HepG2 (cell line): ENCODE results near the gene MMP28. TPM values are rescaled to one million over a fixed set of nuclear protein-coding genes. Genes with fewer than 3 reads are reported as not detected.

Experiments used
- EZH2 ChIP-seq: conservative IDR thresholded peaks from 2 replicates; pipeline ENCODE4 v1.6.1; 2012; ENCODE audit warnings: mild to moderate bottlenecking, low read depth, low read length, moderate library complexity
- HNRNPLL ChIP-seq: fragments of 200-400 bp; formaldehyde crosslinking; IDR thresholded peaks from 2 replicates; pipeline ENCODE4 v1.6.1; 2017; ENCODE audit warnings: mild to moderate bottlenecking, low read depth, low read length; ENCODE audit not compliant: poor library complexity, severe bottlenecking
- KLF16 ChIP-seq, 2 experiments: sonication (generic) in 1 of 2; formaldehyde crosslinking in 1 of 2; IDR thresholded peaks; 2 replicates each; pipeline versions ENCODE4 v1.6.1 to v1.8.0; 2016 to 2023; ENCODE audit warnings: missing genetic modification reagents in 2 of 2, missing compliant biosample characterization in 1 of 2
- MTERF4 ChIP-seq: sonication (generic); formaldehyde crosslinking; IDR thresholded peaks from 2 replicates; pipeline ENCODE4 v1.8.0; 2023; ENCODE audit warnings: mild to moderate bottlenecking, missing genetic modification reagents
- MTF2 ChIP-seq: sonication (generic); formaldehyde crosslinking; IDR thresholded peaks from 2 replicates; pipeline ENCODE4 v1.5.0; 2020; ENCODE audit warnings: missing genetic modification reagents, borderline replicate concordance
- RFX3 ChIP-seq: IDR thresholded peaks from 2 replicates; pipeline ENCODE4 v1.6.1; 2016; ENCODE audit warnings: missing biosample characterization, missing genetic modification reagents
- RFXANK ChIP-seq: IDR thresholded peaks from 2 replicates; pipeline ENCODE4 v1.6.1; 2016
- ZC3H13 ChIP-seq: sonication (generic); formaldehyde crosslinking; IDR thresholded peaks from 2 replicates; pipeline ENCODE4 v1.8.1; 2023; ENCODE audit warnings: mild to moderate bottlenecking, missing genetic modification reagents, moderate library complexity
- ZFP37 ChIP-seq: sonication (generic); formaldehyde crosslinking; IDR thresholded peaks from 2 replicates; pipeline ENCODE4 v1.4.0; 2020; ENCODE audit warnings: missing genetic modification reagents, borderline replicate concordance
- ZKSCAN8 ChIP-seq: IDR thresholded peaks from 2 replicates; pipeline ENCODE4 v1.6.1; 2016; ENCODE audit warnings: borderline replicate concordance, missing genetic modification reagents, missing compliant biosample characterization
- ZNF367 ChIP-seq: sonication (generic); formaldehyde crosslinking; IDR thresholded peaks from 2 replicates; pipeline ENCODE4 v1.4.0; 2020; ENCODE audit warnings: missing genetic modification reagents, borderline replicate concordance
- ZNF614 ChIP-seq: IDR thresholded peaks from 2 replicates; pipeline ENCODE4 v1.6.1; 2018; ENCODE audit warnings: missing biosample characterization, missing genetic modification reagents, inconsistent platforms, borderline replicate concordance
- ZNF670 ChIP-seq: sonication (generic); formaldehyde crosslinking; IDR thresholded peaks from 2 replicates; pipeline ENCODE4 v1.8.0; 2022; ENCODE audit warnings: mild to moderate bottlenecking, missing genetic modification reagents, borderline replicate concordance
- ZNF687 ChIP-seq: sonication (generic); formaldehyde crosslinking; IDR thresholded peaks from 2 replicates; pipeline ENCODE4 v1.5.1; 2020; ENCODE audit warnings: mild to moderate bottlenecking, missing genetic modification reagents, moderate library complexity
- ZNF766 ChIP-seq: sonication (generic); formaldehyde crosslinking; IDR thresholded peaks from 2 replicates; pipeline ENCODE4 v1.5.0; 2020; ENCODE audit warnings: missing genetic modification reagents, borderline replicate concordance
- ZSCAN22 ChIP-seq: sonication (generic); formaldehyde crosslinking; IDR thresholded peaks from 2 replicates; pipeline ENCODE4 v1.4.0; 2020; ENCODE audit warnings: mild to moderate bottlenecking, missing genetic modification reagents
- ZZZ3 ChIP-seq: sonication (generic); formaldehyde crosslinking; IDR thresholded peaks from 2 replicates; pipeline ENCODE4 v1.4.0; 2020; ENCODE audit warnings: missing genetic modification reagents, mild to moderate bottlenecking, borderline replicate concordance
- polyA plus RNA-seq, 8 experiments: library from polyadenylated mRNA; depleted of rRNA in 3 of 8; stranded (reverse) in 7 of 8; unstranded in 1 of 8; fragments of >200 nt; fragmentation: Illumina TruSeq in 4 of 8; extraction: Trizol in 4 of 8; gene quantifications; 2 replicates each; pipeline versions ENCODE4 v1.2.1 to v1.2.3, GENCODE V29; 2011 to 2016; ENCODE audit warnings: low read depth in 4 of 8, missing spikeins in 1 of 8, mixed read lengths in 1 of 8; ENCODE audit not compliant: insufficient read depth in 1 of 8
- total RNA-seq, 5 experiments: library from RNA; depleted of rRNA; stranded (reverse); fragments of >200 nt; fragmentation: Illumina TruSeq; extraction: Trizol; gene quantifications; 2 replicates each; pipeline ENCODE4 v1.2.3, GENCODE V29; 2016; ENCODE audit warnings: low read depth in 1 of 5
- TF ChIP-seq, protein P1 (sequence below): sonication (generic); formaldehyde crosslinking; conservative IDR thresholded peaks from 2 replicates; pipeline ENCODE4 v1.4.0; 2020; ENCODE audit warnings: mild to moderate bottlenecking, missing genetic modification reagents, moderate library complexity
- TF ChIP-seq, protein P2 (sequence below): sonication (generic); formaldehyde crosslinking; IDR thresholded peaks from 2 replicates; pipeline ENCODE4 v1.5.0; 2020; ENCODE audit warnings: mild to moderate bottlenecking, missing genetic modification reagents

MMP28 gene
- total and polyA plus RNA-seq, 2 of the 13 experiments (the other 11 are each of a cell fraction or from before 2014, with no cell fraction given): not detected

GRCh38 chr17:35795007-35795870 is at the start of gene MMP28 (continued):
- TF ChIP-seq EZH2 (0 out of 2 replicates have a peak, but pooled peaks have one; percentile 8), MTERF4 (CRISPR knock-in tag) (no peak), HNRNPLL (peak; percentile 52), ZC3H13 (no peak), ZNF670 (CRISPR knock-in tag) (no peak), ZNF367 (no peak), ZFP37 (CRISPR knock-in tag) (no peak), ZNF766 (no peak), KLF16 (CRISPR knock-in tag; IDR thresholded peaks at IDR 0.05) (no peak), ZNF614 (CRISPR knock-in tag) (no peak), ZSCAN22 (CRISPR knock-in tag) (no peak), ZNF687 (CRISPR knock-in tag) (peak; percentile 52; the same call in 1 of the 2 replicates), RFX3 (no peak), RFXANK (CRISPR knock-in tag) (no peak), ZZZ3 (CRISPR knock-in tag) (no peak), MTF2 (CRISPR knock-in tag) (peak; percentile 78; the same call in 1 of the 2 replicates), ZKSCAN8 (CRISPR knock-in tag) (no peak)
- TF ChIP-seq, protein P1, sequence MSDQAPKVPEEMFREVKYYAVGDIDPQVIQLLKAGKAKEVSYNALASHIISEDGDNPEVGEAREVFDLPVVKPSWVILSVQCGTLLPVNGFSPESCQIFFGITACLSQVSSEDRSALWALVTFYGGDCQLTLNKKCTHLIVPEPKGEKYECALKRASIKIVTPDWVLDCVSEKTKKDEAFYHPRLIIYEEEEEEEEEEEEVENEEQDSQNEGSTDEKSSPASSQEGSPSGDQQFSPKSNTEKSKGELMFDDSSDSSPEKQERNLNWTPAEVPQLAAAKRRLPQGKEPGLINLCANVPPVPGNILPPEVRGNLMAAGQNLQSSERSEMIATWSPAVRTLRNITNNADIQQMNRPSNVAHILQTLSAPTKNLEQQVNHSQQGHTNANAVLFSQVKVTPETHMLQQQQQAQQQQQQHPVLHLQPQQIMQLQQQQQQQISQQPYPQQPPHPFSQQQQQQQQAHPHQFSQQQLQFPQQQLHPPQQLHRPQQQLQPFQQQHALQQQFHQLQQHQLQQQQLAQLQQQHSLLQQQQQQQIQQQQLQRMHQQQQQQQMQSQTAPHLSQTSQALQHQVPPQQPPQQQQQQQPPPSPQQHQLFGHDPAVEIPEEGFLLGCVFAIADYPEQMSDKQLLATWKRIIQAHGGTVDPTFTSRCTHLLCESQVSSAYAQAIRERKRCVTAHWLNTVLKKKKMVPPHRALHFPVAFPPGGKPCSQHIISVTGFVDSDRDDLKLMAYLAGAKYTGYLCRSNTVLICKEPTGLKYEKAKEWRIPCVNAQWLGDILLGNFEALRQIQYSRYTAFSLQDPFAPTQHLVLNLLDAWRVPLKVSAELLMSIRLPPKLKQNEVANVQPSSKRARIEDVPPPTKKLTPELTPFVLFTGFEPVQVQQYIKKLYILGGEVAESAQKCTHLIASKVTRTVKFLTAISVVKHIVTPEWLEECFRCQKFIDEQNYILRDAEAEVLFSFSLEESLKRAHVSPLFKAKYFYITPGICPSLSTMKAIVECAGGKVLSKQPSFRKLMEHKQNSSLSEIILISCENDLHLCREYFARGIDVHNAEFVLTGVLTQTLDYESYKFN (CRISPR knock-in tag): no peak
- TF ChIP-seq, protein P2, sequence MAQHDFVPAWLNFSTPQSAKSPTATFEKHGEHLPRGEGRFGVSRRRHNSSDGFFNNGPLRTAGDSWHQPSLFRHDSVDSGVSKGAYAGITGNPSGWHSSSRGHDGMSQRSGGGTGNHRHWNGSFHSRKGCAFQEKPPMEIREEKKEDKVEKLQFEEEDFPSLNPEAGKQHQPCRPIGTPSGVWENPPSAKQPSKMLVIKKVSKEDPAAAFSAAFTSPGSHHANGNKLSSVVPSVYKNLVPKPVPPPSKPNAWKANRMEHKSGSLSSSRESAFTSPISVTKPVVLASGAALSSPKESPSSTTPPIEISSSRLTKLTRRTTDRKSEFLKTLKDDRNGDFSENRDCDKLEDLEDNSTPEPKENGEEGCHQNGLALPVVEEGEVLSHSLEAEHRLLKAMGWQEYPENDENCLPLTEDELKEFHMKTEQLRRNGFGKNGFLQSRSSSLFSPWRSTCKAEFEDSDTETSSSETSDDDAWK (CRISPR knock-in tag): no peak
